Measurements from ENCODE around the gene KLHL2.

KLHL2 gene

DNA sequence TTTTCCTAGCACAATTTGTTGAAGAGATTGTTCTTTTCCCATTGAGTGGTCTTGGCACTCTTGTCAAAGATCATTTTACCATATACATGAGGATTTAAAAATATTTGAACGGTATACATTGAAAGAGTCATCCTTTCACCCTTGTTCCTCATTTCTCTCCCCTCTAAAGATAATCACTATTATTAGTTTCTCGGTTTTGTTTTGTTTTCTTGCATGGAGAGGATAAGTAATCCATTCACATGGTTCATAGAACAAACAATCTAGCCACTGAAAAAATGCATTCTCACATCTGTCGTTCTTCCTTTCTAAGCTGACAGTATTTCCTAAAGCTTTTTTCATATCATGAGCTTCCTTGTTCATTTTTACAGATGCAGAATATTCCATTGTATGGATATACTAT, 80.9 kb downstream of the KLHL2 start:
- in situ Hi-C loops (cut with MboI; ENCODE audit: low sequenced_read_pairs): no loop called here

DNA sequence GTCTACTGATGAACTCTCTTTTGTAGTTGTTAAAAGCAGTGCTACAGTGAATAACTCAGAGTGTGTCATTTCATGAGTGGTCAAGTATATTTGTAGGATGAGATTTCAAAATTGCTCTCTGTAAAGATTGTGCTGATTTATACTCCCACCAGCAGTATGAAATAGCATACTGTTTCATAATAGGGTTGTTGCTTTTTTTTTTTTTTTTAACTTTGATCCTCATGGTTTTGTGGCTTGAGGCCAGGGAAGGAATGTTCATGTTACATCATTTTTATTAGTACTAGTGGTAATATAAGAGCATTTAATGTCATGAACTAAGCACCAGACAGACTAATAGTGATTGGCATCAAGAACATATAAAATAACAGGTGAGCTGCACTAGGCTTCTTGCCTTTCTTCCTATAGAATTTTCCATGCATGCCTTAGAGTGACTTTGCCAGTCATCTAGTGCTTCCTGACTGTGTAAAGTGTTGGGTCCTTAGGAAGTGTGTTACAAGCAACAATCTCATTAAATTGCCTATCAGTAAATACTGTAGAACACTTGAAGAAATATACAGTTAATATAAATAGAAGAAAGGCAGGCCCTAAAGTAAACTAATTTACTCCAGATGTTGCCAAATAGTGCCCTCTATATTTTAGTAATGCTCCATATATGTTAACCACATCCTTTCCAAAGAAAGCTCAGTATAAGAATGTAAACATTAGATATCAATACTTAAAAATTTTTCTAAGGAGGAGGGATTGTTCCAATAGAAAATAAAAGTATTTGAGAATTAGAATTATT, 81.5 kb downstream of the KLHL2 start:
- in situ Hi-C loops (cut with MboI; ENCODE audit: low sequenced_read_pairs): no loop called here

DNA sequence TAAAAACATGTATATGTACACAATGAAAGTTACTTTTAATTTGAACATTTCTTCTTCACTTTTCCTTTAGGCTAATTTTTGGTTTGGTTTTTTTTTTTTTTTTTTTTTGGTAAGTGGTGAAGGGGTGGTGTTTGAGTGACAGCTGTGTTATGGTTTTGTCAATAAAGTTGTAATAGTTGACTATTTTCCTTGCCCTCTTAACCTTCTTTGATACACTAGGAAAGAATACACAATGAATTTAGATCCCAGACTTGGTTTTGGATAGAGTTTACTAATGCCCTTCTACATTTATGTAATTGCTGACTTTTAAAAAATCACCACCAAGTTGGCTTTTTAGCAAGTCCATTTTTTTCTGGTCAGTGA, 82.0 kb downstream of the KLHL2 start:
- in situ Hi-C loops (cut with MboI; ENCODE audit: low sequenced_read_pairs): no loop called here

DNA sequence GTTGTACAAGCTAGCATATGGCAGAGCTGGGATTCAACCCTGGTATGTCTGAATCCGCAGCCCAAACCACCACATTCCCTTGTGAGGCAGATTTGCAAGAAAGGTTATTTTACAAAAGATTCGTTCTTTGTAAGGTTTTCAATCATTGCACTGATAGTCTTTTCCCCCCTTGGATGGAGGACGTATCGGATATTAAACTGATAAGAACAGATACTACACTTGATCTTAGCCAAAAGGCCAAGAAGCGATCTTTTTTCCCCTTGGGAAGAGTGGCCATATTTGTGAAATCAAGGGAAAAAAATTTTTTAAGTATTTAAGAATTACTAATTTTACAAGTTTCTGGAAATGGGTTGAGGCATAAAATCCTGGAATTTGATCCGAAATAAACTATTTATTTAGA, 85.7 kb downstream of the KLHL2 start:
- in situ Hi-C loops (cut with MboI; ENCODE audit: low sequenced_read_pairs): no loop called here

DNA sequence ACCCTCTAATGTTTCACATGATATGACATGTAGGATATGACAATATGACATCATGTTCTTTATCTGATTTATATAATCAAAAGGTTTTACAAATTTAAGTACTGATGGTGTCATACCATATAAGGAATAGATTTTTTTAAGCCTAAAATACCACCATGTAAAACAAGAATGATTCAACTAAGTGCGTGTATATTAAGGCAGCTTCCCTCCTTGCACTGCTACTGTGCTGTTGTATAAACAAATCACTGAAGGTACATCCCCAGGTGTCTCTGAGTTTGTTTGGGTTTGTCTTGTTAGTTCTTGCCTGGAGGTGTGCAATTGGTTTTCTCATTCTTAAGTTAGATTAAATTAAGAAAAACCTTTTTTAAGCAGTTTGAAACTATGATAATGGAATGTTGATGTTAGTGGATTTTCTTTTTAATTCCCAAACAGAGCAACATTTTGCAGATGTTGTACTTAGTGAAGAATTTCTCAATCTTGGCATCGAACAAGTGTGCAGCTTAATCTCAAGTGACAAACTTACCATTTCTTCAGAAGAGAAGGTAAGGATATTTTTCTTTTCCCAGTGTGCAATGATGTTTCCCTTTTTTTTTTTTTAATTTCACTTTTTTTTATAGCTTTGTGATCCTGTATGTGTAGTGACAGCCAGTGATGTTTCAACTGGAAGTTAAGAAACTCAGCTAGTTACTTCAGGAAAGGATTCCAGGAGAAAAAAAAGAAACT, 86.7 kb downstream of the KLHL2 start:
- in situ Hi-C loops (cut with MboI; ENCODE audit: low sequenced_read_pairs): no loop called here

DNA sequence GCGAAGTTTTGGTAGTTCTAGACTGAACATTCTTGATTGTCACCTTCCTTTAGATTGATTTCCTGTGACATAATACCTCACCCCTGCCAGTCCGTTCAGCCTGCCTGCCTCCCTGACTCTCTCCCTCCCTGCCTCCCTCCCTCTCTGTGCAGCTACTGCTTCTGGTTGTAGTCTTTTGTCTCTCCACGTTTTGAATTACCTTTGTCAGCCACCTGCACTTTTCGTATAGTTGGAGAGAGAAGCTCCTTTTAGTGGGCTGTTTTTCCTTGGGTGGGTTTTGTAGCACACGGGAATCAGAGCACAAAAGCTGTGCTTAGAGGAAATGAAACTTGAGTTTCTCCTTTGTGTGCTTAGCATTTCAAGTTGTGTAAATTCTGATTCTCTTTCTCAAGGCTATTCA, 87.5 kb downstream of the KLHL2 start:
- in situ Hi-C loops (cut with MboI; ENCODE audit: low sequenced_read_pairs): no loop called here

DNA sequence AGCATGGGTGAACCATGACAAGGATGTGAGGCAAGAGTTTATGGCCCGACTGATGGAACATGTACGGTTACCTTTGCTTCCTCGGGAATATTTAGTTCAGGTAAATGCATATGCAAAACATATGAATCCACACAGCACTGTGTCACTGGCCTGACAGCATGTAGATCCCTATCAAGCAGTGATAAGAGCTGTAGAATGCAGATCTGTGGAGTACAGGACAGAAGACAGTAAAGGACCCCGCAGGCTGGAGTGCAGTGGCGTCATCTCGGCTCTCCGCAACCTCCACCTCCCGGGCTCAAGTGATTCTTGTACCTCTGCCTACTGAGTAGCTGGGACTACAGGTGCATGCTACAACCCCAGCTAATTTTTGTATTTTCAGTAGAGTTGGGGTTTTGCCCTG, 90.3 kb downstream of the KLHL2 start:
- in situ Hi-C loops (cut with MboI; ENCODE audit: low sequenced_read_pairs): no loop called here

DNA sequence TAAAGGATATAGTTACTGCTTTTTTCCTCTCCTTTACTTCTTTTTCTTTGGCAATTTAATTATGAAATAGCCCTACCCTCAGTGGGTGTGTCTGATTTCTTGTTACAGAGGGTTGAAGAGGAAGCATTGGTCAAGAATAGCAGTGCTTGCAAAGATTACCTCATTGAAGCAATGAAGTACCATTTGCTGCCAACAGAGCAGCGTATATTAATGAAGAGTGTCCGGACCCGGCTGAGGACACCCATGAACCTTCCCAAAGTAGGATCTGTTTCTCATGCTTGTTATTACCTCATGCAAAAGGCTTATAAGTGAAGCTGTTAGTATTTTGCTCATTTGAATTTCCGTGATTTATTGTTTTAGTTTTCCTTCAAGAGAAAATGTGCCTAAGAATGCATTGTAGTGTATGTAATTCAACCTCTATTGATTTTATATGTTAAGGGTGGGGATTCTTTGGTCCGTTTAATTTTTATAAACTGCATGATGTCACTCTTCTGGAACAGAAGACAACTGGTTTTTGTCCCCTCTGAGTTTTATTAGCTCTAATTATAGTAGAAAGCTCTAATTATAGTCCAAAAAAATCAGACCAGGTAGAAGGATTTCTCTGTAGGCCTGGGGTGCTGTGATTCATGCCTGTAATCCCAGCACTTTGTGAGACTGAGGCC, 92.2 kb downstream of the KLHL2 start:
- in situ Hi-C loops (cut with MboI; ENCODE audit: low sequenced_read_pairs): no loop called here

DNA sequence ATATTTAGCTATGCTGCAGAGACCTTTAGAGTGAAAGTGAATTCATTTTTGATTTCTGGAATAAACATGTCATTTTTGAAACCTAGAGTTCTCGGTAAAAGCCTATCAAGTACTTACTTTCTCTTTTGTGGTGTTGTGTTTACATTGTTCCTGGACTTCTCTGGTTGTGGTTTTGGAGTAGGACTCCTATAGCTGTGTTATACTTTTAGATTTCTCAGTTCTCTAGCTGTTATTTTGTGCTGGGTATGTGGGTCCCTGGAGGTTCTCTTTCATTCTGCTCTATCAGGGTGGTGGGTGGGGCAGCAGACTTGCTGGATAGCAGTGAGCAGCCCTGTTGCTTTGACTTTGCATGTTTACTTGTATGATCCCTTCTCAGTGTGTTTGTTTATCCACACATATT, 94.5 kb downstream of the KLHL2 start:
- in situ Hi-C loops (cut with MboI; ENCODE audit: low sequenced_read_pairs): no loop called here

DNA sequence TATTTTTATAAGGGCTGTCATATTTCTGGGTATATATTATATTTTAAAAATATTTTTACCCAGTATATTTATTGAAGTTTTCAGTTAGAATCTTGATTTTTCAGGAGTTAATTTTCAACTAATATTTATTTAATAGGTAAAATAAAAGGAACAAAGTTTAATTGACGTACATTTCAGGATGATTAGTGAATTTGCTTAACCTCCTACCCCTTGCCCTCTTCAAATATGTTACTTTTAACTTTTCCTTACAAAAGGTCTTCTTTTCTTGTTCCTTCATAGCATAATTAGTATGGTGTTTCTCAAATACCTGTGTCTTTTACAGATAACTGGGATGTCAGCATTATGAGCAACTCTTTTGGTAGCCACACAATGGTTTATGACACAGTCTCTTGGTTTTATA, 95.3 kb downstream of the KLHL2 start:
- in situ Hi-C loops (cut with MboI; ENCODE audit: low sequenced_read_pairs): no loop called here

DNA sequence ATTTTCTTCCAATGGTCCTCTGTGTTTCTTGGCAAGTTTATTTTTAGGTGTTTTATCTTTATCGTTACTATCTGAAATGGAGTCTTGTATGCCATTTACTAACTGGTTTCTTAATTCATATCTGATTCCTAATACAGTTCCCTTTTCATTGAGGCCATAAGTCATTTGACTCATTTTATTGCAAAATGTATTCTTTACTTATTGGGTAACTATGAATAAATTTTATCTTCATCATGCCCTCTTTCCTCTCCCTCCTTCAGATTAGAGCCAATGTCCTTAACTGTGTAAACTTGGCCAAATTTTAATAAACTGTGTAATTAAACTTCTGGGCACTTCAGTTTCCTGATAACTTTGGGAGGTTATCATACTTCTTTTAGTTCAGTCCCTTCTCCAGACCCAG, 100.8 kb downstream of the KLHL2 start:
- in situ Hi-C loops (cut with MboI; ENCODE audit: low sequenced_read_pairs): no loop called here

DNA sequence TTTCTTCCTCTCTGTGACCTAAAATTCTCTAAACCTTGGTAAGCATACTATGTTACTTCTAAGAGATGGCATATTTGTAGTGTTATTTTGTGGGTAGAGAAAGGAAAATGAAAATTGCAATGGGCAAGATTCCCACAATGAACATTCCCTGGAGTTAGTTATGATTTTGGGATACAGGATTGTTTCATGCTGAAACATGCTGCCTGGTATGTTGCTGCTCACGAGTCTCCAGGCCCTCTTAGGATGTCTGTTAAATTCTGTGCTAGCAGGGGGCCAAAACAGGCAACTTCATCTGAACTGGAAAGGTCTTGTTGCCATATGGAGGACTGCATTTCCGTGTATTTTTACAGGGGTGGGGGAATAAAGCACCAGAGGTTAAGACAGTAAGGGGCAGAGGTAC, 101.2 kb downstream of the KLHL2 start:
- in situ Hi-C loops (cut with MboI; ENCODE audit: low sequenced_read_pairs): no loop called here

DNA sequence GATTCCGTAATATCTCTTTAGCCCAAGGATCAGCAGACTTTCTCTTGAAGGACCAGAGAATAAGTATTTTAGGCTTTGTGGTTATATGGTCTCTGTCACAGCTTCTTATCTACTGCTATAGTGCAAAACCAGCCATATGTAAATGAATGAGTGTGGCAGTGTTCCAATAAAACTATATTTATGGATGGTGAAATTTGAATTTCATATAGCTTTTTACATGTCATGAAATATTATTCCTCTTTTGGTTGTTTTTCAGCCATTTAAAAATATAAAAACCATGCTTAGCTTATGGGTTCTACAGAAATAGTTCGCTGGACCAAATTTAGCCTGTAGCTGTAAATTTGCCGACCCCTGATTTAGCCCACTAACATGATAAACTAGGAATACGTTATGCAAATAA, 102.1 kb downstream of the KLHL2 start:
- in situ Hi-C loops (cut with MboI; ENCODE audit: low sequenced_read_pairs): no loop called here

DNA sequence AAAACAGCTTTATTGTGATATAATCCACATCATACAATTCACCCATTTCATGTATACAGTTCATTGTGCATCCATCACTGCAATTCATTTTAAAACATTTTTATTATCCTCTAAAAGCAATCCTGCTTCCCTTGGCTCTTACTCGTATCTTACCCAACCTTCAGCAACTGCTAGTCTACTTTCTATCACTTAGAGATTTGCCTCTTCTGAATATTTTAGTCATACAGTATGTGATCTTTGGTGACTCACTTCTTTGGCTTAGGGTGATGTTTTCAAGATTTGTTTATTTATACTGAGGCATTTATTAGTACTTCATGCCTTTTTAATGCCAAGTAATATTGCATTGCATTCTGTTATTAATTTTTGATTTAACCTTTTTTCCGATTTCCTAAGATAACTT, 105.1 kb downstream of the KLHL2 start:
- in situ Hi-C loops (cut with MboI; ENCODE audit: low sequenced_read_pairs): no loop called here

DNA sequence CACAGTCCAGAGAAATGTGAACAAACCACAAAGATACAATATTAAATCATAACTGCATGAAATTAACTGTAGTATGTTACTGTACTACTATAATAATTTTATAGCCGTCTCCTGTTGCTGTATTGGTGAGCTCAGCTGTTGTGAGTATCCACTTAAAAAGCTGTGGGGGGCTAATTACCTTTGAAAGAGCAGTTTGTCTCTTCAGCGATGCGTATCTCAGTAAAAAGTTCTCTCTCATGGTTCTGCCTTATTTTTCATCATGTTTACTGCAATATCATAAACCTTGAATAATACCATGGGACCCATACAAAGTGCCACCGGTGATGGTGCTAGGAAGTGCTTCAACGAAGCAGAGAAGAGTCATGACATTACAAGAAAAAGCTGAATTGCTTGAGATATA, 111.7 kb downstream of the KLHL2 start:
- in situ Hi-C loops (cut with MboI; ENCODE audit: low sequenced_read_pairs): no loop called here

DNA sequence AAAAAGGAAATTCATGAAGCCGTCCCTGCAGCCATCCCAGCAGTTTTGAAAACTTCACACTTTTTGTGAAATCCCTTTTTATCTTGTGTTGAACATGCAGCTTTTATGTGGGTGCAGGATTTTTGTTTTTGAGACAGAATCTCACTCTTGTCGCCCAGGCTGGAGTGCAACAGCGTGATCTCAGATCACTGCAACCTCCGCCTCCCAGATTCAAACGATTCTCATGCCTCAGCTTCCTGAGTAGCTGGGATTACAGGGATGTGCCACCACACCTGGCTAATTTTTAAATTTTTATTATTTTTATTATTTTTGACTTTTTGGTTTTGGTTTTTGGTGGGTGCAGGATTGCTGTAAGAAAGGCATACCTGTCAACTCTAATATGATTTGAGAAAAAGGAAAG, 112.1 kb downstream of the KLHL2 start:
- in situ Hi-C loops (cut with MboI; ENCODE audit: low sequenced_read_pairs): no loop called here

DNA sequence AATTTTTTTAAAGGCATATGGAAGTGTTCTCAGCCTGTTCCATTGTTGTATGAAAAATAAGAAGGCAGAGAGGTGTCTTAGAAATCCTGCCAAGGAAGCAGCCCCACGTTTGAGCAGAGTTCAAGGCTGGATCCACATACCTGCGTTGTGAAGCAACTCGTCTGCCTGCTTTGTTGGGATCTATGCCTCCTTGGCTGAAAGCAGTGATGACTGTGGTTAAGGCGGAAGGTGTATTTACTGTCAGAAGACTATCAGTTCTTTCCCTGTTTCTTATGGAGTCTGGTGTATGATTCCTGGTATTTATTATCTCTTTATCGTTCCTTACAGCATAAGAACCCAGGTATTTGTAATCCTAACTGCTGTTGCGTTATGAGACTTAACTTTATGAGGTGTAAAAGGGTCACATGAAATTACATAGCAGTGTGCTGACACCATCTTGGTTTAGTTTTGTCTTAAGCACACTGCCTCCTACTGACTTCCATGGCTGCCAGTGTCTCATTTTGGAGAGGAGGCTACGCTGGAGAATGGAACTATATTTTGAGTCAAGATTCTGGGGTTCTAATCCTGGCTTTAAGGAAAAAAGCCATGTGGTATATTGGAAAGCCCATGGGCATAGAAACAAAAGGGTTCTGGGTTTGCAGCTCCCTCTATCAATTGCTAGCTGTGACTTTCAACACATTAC, 117.0 kb downstream of the KLHL2 start:
- in situ Hi-C loops (cut with MboI; ENCODE audit: low sequenced_read_pairs): no loop called here

DNA sequence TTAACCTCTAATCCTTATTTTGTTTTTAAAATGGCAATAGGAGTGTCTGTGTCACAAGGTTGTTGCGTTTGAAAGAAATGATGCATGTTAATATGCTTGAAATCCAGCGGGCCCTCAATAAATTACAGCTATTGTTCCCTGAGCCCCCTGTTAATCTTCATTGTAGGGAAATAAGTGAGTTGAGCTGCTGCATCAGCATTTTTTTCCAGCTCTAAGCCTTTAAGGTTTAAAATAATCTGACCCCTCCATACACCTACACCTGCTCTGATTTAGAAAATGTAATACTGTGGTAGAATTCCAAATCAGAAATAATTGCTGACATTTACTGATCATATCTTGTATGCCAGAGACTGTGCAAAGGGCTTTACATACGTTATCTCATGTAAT, 117.5 kb downstream of the KLHL2 start:
- in situ Hi-C loops (cut with MboI; ENCODE audit: low sequenced_read_pairs): no loop called here

DNA sequence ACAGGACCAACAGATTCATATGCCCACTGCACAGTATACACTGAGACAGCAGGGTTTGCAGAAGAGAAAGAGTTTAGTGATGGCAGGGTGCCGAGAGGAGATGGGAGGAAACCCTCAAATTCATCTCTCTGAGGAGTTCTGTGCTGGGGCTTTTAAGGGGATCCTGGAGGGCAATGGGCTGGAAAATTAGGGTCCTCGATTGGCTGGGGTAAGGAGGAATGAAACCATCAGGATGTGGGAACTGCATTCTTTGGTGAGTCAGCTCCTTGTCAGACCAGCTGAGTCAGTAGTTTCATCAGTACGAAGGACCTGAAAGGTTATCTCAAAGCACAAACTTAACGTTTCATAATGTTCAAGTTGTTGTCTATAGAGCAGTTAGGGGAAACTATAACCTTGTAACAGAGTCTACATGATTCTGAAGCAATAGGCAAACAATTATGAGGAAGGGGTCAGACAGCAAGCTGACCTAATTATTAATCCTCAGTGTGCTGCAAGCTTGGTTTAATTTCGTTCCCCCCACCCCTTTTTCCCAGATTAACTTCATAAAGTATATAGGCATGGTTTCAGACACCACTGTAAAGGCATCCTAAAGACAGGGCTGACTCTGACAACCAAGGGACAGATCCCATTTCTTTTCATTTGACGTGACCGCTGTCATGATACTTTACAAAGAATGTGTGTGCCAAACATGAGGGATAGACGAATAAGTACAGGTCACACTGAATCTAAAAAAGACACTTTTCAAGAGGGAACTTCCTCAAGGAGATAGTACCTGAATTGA, 118.6 kb downstream of the KLHL2 start:
- in situ Hi-C loops (cut with MboI; ENCODE audit: low sequenced_read_pairs): no loop called here

DNA sequence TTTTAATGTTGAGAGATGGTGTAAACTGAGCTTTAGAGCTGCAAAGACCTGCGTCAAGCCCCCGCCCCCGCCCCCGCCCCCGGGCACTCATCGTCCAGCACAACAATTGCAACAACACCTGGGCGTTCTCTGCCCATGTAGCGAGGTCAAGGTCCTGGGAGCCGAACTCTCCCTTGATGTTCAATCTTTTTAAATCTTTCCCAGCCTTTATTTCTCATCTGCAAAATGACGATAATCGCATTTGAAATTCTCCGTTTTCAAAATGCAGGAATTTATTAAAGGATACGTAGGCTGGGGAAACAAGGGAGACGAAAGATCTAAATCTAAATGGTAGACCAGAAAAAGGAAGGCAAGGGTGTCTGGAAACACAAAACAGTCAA, 119.5 kb downstream of the KLHL2 start:
- in situ Hi-C loops (cut with MboI; ENCODE audit: low sequenced_read_pairs): no loop called here
